K562 (cell line): ENCODE data around the gene NOL4L. TPM values are rescaled to one million over a fixed set of nuclear protein-coding genes. Genes with fewer than 3 reads are reported as not detected.

ENCODE experiments used
- ASH1L ChIP-seq: fragments of 450-650 bp; IDR thresholded peaks from 2 replicates; pipeline ENCODE4 v1.6.1; 2018; ENCODE audit warnings: borderline replicate concordance, mild to moderate bottlenecking, low read depth; ENCODE audit not compliant: partially characterized antibody
- ETS2 ChIP-seq: IDR thresholded peaks from 2 replicates; pipeline ENCODE4 v1.6.1; 2016; ENCODE audit warnings: borderline replicate concordance, missing genetic modification characterization, mild to moderate bottlenecking, moderate library complexity, missing compliant biosample characterization; ENCODE audit not compliant: poor library complexity, severe bottlenecking
- GABPA ChIP-seq: fragments of 200-800 bp; sonication (Bioruptor generic); conservative IDR thresholded peaks from 2 replicates; pipeline ENCODE4 v1.6.1; 2016; ENCODE audit warnings: low read depth, missing genetic modification characterization, missing compliant biosample characterization
- GABPB1 ChIP-seq: sonication (generic); formaldehyde crosslinking; IDR thresholded peaks from 2 replicates; pipeline ENCODE4 v1.8.0; 2022; ENCODE audit warnings: mild to moderate bottlenecking, missing genetic modification reagents
- HNRNPLL ChIP-seq: fragments of 200-400 bp; formaldehyde crosslinking; IDR thresholded peaks from 2 replicates; pipeline ENCODE4 v1.6.1; 2017; ENCODE audit warnings: low read length, low read depth, mild to moderate bottlenecking; ENCODE audit not compliant: poor library complexity, severe bottlenecking
- MED1 ChIP-seq: sonication (generic); formaldehyde crosslinking; IDR thresholded peaks from 2 replicates; pipeline ENCODE4 v1.8.1; 2023; ENCODE audit warnings: missing genetic modification reagents, borderline replicate concordance
- NR2C2 ChIP-seq, 2 experiments: fragments of 200-800 bp in 1 of 2; sonication (Bioruptor generic) in 1 of 2; sonication (generic) in 1 of 2; formaldehyde crosslinking in 1 of 2; IDR thresholded peaks; 2 replicates each; pipeline versions ENCODE4 v1.6.1 to v1.8.0; 2016 to 2022; ENCODE audit warnings: mild to moderate bottlenecking in 1 of 2, missing compliant biosample characterization in 1 of 2, missing genetic modification characterization in 1 of 2, missing genetic modification reagents in 1 of 2
- RBM39 ChIP-seq: fragments of 200-400 bp; formaldehyde crosslinking; optimal IDR thresholded peaks from 2 replicates; pipeline ENCODE3; 2018; ENCODE audit warnings: low read depth, low read length
- ZNF551 ChIP-seq: fragments of 250-450 bp; sonication (Bioruptor Pico); IDR thresholded peaks from 2 replicates; pipeline ENCODE4 v1.5.0; 2021; ENCODE audit warnings: mild to moderate bottlenecking, moderate library complexity
- ZNF699 ChIP-seq: fragments of 250-450 bp; sonication (Bioruptor Pico); IDR thresholded peaks from 2 replicates; pipeline ENCODE4 v1.8.0; 2021; ENCODE audit warnings: mild to moderate bottlenecking, moderate library complexity; ENCODE audit not compliant: insufficient replicate concordance
- ZNF77 ChIP-seq: fragments of 250-450 bp; sonication (Bioruptor Pico); IDR thresholded peaks from 2 replicates; pipeline ENCODE4 v1.5.0; 2020
- polyA plus RNA-seq, 8 experiments: library from polyadenylated mRNA; depleted of rRNA in 4 of 8; stranded (reverse) in 5 of 8; unstranded in 3 of 8; fragments of >200 nt; fragmentation: Nextera tagmentation in 2 of 8; fragmentation: Illumina TruSeq in 1 of 8; extraction: Ambion mirVana in 2 of 8; extraction: Trizol in 1 of 8; gene quantifications; 2 replicates each; pipeline versions ENCODE4 v1.2.1 to v1.2.3, GENCODE V29; 2011 to 2014; ENCODE audit warnings: inconsistent platforms in 1 of 8, missing spikeins in 1 of 8
- total RNA-seq, 7 experiments: library from RNA; depleted of rRNA in 6 of 7; stranded (reverse); fragments of >200 nt in 6 of 7; fragmentation: Illumina TruSeq in 2 of 7; extraction: Trizol in 2 of 7; gene quantifications; 2 replicates each; pipeline versions ENCODE4 v1.2.1 to v1.2.3, GENCODE V29; 2011 to 2021; ENCODE audit warnings: low replicate concordance in 1 of 7
- TF ChIP-seq, protein P1 (sequence below): IDR thresholded peaks from 3 replicates; pipeline ENCODE4 v1.6.1; 2011; ENCODE audit warnings: borderline replicate concordance, mild to moderate bottlenecking, moderate library complexity; ENCODE audit not compliant: insufficient read length; ENCODE audit errors: extremely low read depth
- TF ChIP-seq, protein P2 (sequence below): fragments of 250-450 bp; sonication (Bioruptor Pico); IDR thresholded peaks from 2 replicates; pipeline ENCODE4 v1.5.0; 2021; ENCODE audit warnings: mild to moderate bottlenecking, borderline replicate concordance
- TF ChIP-seq, protein P3 (sequence below): sonication (generic); formaldehyde crosslinking; IDR thresholded peaks from 2 replicates; pipeline ENCODE4 v1.8.1; 2023; ENCODE audit warnings: mild to moderate bottlenecking, missing genetic modification reagents
- TF ChIP-seq, protein P4 (sequence below): fragments of 200-800 bp; sonication (Bioruptor generic); IDR thresholded peaks from 2 replicates; pipeline ENCODE4 v1.6.1; 2017; ENCODE audit warnings: missing genetic modification characterization, missing compliant biosample characterization

Gene NOL4L
- total and polyA plus RNA-seq, 9 of the 15 experiments (the other 6 are each of a cell fraction or from before 2014, with no cell fraction given): 5.1 to 36.2 (median 13.6) TPM

DNA sequence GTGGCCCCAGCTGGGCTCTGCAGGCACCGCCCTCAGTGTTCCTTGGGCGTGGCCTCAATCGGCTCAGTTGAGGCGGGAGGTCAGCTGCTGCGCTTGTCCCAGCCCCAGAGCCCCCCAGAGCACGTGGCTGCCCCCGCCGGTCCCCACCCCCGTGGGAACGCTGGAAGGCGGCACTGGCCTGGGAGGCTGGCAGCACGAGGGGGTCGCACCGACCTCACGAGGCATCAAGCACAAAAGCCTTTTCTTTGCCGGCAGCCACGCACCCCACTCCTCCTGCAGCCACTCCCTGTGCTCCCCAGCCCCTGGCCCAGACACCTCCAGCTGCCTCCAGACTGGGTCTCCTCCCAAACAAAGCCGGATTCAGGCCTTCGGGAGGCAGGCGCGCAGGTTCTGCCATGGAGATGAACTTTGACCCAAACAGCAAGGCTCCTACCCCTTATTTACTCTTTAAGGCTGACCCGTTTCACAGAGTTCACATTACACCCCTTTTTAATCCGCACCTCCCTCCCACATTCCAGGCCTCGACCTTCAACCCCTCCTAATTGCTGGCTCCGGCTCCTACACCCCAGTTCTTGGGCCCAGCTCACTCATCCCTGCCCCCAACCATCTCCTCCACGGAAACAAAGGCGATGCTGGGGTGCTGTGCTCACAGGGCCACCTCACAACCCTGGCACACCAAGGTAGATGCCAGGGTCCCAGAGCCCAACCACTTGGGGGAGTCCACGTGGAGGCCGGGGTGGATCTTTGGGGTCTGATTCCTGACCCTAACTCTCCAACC is 111.7 kb downstream of the NOL4L start (continued):
- TF ChIP-seq, protein P1, sequence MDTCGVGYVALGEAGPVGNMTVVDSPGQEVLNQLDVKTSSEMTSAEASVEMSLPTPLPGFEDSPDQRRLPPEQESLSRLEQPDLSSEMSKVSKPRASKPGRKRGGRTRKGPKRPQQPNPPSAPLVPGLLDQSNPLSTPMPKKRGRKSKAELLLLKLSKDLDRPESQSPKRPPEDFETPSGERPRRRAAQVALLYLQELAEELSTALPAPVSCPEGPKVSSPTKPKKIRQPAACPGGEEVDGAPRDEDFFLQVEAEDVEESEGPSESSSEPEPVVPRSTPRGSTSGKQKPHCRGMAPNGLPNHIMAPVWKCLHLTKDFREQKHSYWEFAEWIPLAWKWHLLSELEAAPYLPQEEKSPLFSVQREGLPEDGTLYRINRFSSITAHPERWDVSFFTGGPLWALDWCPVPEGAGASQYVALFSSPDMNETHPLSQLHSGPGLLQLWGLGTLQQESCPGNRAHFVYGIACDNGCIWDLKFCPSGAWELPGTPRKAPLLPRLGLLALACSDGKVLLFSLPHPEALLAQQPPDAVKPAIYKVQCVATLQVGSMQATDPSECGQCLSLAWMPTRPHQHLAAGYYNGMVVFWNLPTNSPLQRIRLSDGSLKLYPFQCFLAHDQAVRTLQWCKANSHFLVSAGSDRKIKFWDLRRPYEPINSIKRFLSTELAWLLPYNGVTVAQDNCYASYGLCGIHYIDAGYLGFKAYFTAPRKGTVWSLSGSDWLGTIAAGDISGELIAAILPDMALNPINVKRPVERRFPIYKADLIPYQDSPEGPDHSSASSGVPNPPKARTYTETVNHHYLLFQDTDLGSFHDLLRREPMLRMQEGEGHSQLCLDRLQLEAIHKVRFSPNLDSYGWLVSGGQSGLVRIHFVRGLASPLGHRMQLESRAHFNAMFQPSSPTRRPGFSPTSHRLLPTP: no peak
- TF ChIP-seq ETS2 (tag): no peak
- TF ChIP-seq ASH1L: no peak
- TF ChIP-seq, protein P2, sequence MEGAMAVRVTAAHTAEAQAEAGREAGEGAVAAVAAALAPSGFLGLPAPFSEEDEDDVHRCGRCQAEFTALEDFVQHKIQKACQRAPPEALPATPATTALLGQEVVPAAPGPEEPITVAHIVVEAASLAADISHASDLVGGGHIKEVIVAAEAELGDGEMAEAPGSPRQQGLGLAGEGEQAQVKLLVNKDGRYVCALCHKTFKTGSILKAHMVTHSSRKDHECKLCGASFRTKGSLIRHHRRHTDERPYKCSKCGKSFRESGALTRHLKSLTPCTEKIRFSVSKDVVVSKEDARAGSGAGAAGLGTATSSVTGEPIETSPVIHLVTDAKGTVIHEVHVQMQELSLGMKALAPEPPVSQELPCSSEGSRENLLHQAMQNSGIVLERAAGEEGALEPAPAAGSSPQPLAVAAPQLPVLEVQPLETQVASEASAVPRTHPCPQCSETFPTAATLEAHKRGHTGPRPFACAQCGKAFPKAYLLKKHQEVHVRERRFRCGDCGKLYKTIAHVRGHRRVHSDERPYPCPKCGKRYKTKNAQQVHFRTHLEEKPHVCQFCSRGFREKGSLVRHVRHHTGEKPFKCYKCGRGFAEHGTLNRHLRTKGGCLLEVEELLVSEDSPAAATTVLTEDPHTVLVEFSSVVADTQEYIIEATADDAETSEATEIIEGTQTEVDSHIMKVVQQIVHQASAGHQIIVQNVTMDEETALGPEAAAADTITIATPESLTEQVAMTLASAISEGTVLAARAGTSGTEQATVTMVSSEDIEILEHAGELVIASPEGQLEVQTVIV (CRISPR knock-in tag): no peak
- no peak for TF ChIP-seq RBM39
- no peak for TF ChIP-seq ZNF551 (CRISPR knock-in tag)
- TF ChIP-seq, protein P3, sequence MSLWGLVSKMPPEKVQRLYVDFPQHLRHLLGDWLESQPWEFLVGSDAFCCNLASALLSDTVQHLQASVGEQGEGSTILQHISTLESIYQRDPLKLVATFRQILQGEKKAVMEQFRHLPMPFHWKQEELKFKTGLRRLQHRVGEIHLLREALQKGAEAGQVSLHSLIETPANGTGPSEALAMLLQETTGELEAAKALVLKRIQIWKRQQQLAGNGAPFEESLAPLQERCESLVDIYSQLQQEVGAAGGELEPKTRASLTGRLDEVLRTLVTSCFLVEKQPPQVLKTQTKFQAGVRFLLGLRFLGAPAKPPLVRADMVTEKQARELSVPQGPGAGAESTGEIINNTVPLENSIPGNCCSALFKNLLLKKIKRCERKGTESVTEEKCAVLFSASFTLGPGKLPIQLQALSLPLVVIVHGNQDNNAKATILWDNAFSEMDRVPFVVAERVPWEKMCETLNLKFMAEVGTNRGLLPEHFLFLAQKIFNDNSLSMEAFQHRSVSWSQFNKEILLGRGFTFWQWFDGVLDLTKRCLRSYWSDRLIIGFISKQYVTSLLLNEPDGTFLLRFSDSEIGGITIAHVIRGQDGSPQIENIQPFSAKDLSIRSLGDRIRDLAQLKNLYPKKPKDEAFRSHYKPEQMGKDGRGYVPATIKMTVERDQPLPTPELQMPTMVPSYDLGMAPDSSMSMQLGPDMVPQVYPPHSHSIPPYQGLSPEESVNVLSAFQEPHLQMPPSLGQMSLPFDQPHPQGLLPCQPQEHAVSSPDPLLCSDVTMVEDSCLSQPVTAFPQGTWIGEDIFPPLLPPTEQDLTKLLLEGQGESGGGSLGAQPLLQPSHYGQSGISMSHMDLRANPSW (CRISPR knock-in tag): no peak
- TF ChIP-seq GABPA (tag): no peak
- no peak for TF ChIP-seq ZNF699 (CRISPR knock-in tag)
- TF ChIP-seq, protein P4, sequence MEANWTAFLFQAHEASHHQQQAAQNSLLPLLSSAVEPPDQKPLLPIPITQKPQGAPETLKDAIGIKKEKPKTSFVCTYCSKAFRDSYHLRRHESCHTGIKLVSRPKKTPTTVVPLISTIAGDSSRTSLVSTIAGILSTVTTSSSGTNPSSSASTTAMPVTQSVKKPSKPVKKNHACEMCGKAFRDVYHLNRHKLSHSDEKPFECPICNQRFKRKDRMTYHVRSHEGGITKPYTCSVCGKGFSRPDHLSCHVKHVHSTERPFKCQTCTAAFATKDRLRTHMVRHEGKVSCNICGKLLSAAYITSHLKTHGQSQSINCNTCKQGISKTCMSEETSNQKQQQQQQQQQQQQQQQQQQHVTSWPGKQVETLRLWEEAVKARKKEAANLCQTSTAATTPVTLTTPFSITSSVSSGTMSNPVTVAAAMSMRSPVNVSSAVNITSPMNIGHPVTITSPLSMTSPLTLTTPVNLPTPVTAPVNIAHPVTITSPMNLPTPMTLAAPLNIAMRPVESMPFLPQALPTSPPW (CRISPR knock-in tag): peak; percentile 11; the same call in 1 of the 2 replicates
- no peak for TF ChIP-seq MED1 (CRISPR knock-in tag)
- 0 out of 2 replicates have a peak, but pooled peaks have one; percentile 29 for TF ChIP-seq GABPB1 (CRISPR knock-in tag)
- TF ChIP-seq HNRNPLL: no peak
- no peak for TF ChIP-seq ZNF77
- TF ChIP-seq NR2C2 (CRISPR knock-in tag; IDR thresholded peaks at IDR 0.05): peak; percentile 67; the same call in 1 of the 2 replicates
- TF ChIP-seq NR2C2 (tag; IDR thresholded peaks at IDR 0.05): peak; percentile 63
